Left ventricle myocardium superior (tissue), 1 donor: ENCODE measurements around the gene AGAP1. TPM values are rescaled to one million over a fixed set of nuclear protein-coding genes. Genes with fewer than 3 reads are reported as not detected.

ENCODE experiments used
- ATAC-seq: fragments of 200-7000 bp; cut with Tn5 transposase; one replicate; pipeline ENCODE4 v1.9.1; 2020; ENCODE audit warnings: mild to moderate bottlenecking, moderate library complexity
- DNase-seq: peaks from one replicate; pipeline ENCODE4 v3.0.0-alpha.2; 2020
- intact Hi-C: fragments of 100-400 bp; cut with micrococcal nuclease; formaldehyde crosslinking; loops from one replicate; pipeline ENCODE4 v1.11.0; 2022
- total RNA-seq: library from RNA; stranded (reverse); fragmentation: NEBNext Ultra II Directional; extraction: Animal tissue kit (Norgen Biotek cat#: 25700); gene quantifications from one replicate; pipeline ENCODE4 v1.2.1, GENCODE V29; 2021
- donor health status: DM: no; HTN: yes; CAD: no; lungs with severe emphysema.

The AGAP1 gene
- total RNA-seq, 1 donor from 2014 or later: 22.3 TPM

- ATAC-seq (no peak), DNase-seq (no peak)
- intact Hi-C loops: no loop called here
Measured at GRCh38 chr2:235483313-235483712, 10.5 kb upstream of the AGAP1 start.

- no peak for ATAC-seq
- no peak for DNase-seq
- intact Hi-C loops: no loop called here
Measured at GRCh38 chr2:235485362-235485761, 8.5 kb upstream of the AGAP1 start.

- intact Hi-C loops: no loop called here
- no peak for ATAC-seq
- no peak for DNase-seq
Measured at GRCh38 chr2:235486729-235487128, 7.1 kb upstream of the AGAP1 start.

GRCh38 chr2:235489897-235490296, 3.9 kb upstream of the AGAP1 start:
- ATAC-seq: no peak
- DNase-seq: no peak
- intact Hi-C loops: no loop called here

GRCh38 chr2:235492850-235493344, 946 bp upstream of the AGAP1 start:
- intact Hi-C loops: no loop called here
- ATAC-seq (peak; percentile 1), DNase-seq (peak; percentile 54)

- DNase-seq (no peak), ATAC-seq (peak; percentile 53)
- intact Hi-C loops: no loop called here
Measured at GRCh38 chr2:235493402-235493774, 455 bp upstream of the AGAP1 start.

GRCh38 chr2:235494716-235495372, 1.0 kb downstream of the AGAP1 start:
- ATAC-seq (peak; percentile 12), DNase-seq (peak; percentile 62)
- intact Hi-C loops: no loop called here

- intact Hi-C loops: no loop called here
- DNase-seq (no peak), ATAC-seq (peak; percentile 27)
Measured at GRCh38 chr2:235495373-235496238, 1.8 kb downstream of the AGAP1 start.

- DNase-seq (no peak), ATAC-seq (no peak)
- intact Hi-C loops: no loop called here
Measured at GRCh38 chr2:235496239-235496621, 2.4 kb downstream of the AGAP1 start.

- intact Hi-C loops: no loop called here
- DNase-seq (no peak), ATAC-seq (no peak)
Measured at GRCh38 chr2:235497096-235497495, 3.3 kb downstream of the AGAP1 start.

GRCh38 chr2:235498541-235498940, 4.7 kb downstream of the AGAP1 start:
- DNase-seq: peak; percentile 38
- intact Hi-C loops: no loop called here

GRCh38 chr2:235498946-235499812, 5.3 kb downstream of the AGAP1 start:
- ATAC-seq (no peak), DNase-seq (no peak)
- intact Hi-C loops: no loop called here

More at GRCh38 chr2:235498541-235498940, 4.7 kb downstream of the AGAP1 start:
- ATAC-seq: no peak

GRCh38 chr2:235500110-235500760, 6.4 kb downstream of the AGAP1 start:
- ATAC-seq: no peak
- intact Hi-C loops: no loop called here
- DNase-seq: no peak

- ATAC-seq: no peak
- intact Hi-C loops: no loop called here
- no peak for DNase-seq
Measured at GRCh38 chr2:235500761-235501672, 7.2 kb downstream of the AGAP1 start.

- intact Hi-C loops: no loop called here
- ATAC-seq: peak; percentile 39
- DNase-seq: no peak
Measured at GRCh38 chr2:235501673-235502031, 7.8 kb downstream of the AGAP1 start.

GRCh38 chr2:235502336-235502735, 8.5 kb downstream of the AGAP1 start:
- intact Hi-C loops: no loop called here
- no peak for ATAC-seq
- DNase-seq: no peak

- no peak for DNase-seq
- intact Hi-C loops: no loop called here
Measured at GRCh38 chr2:235504441-235505180, 10.8 kb downstream of the AGAP1 start.

More at GRCh38 chr2:235504441-235505180, 10.8 kb downstream of the AGAP1 start:
- ATAC-seq: peak; percentile 36
